ENCODE data around the gene SKP1. TPM values are rescaled to one million over a fixed set of nuclear protein-coding genes. Genes with fewer than 3 reads are reported as not detected.

SKP1 gene
- total RNA-seq, 1 donor from 2014 or later: 219 TPM

GRCh38 chr5:134113902-134114875 lies 62.6 kb downstream of the SKP1 start, which contains the start of gene TCF7:
TCF7 (plus strand) TSS chr5:134114681; CDS start chr5:134114907, 226 bp downstream.
- DNase-seq (ENCODE audit: extremely low read depth, low read depth, low spot score): no peak

GRCh38 chr5:134113363-134113889 lies 63.3 kb downstream of the SKP1 start:
- DNase-seq (ENCODE audit: extremely low read depth, low read depth, low spot score): no peak

- DNase-seq (ENCODE audit: extremely low read depth, low read depth, low spot score): no peak
These were observed 63.9 kb downstream of the SKP1 start for GRCh38 chr5:134112726-134113362.

- no peak for DNase-seq (ENCODE audit: extremely low read depth, low read depth, low spot score)
These were observed 64.8 kb downstream of the SKP1 start for GRCh38 chr5:134111741-134112647.

- DNase-seq (ENCODE audit: extremely low read depth, low read depth, low spot score): no peak
These were observed 66.4 kb downstream of the SKP1 start for GRCh38 chr5:134110382-134110781.

GRCh38 chr5:134107779-134108178 lies 69.0 kb downstream of the SKP1 start:
- no peak for DNase-seq (ENCODE audit: extremely low read depth, low read depth, low spot score)

- no peak for DNase-seq (ENCODE audit: extremely low read depth, low read depth, low spot score)
These were observed 69.6 kb downstream of the SKP1 start for GRCh38 chr5:134106991-134107701.

GRCh38 chr5:134103998-134104654 lies 72.6 kb downstream of the SKP1 start:
- no peak for DNase-seq (ENCODE audit: extremely low read depth, low read depth, low spot score)

- DNase-seq (ENCODE audit: extremely low read depth, low read depth, low spot score): no peak
These were observed 73.4 kb downstream of the SKP1 start for GRCh38 chr5:134103397-134103796.

GRCh38 chr5:134101686-134102439 lies 74.9 kb downstream of the SKP1 start:
- DNase-seq (ENCODE audit: extremely low read depth, low read depth, low spot score): no peak

- DNase-seq (ENCODE audit: extremely low read depth, low read depth, low spot score): no peak
These were observed 76.3 kb downstream of the SKP1 start for GRCh38 chr5:134100283-134101091.

GRCh38 chr5:134099939-134100282 lies 76.8 kb downstream of the SKP1 start:
- no peak for DNase-seq (ENCODE audit: extremely low read depth, low read depth, low spot score)

GRCh38 chr5:134099288-134099872 lies 77.4 kb downstream of the SKP1 start:
- DNase-seq (ENCODE audit: extremely low read depth, low read depth, low spot score): no peak

Other genes starting within 250 kb of the SKP1 start
- 50.1 and 54.4 TPM in 2 replicates for gene C5orf15, start 208.3 kb downstream of the SKP1 start, total RNA-seq
- gene VDAC1, start 172.0 kb downstream of the SKP1 start, total RNA-seq: 227 and 243 TPM in 2 replicates
- 1.3 and 1.6 TPM in 2 replicates for gene TCF7, start 62.3 kb downstream of the SKP1 start, total RNA-seq
- gene PPP2CA, start 49.1 kb upstream of the SKP1 start, total RNA-seq: 133 and 164 TPM in 2 replicates
- gene CDKL3, start 190.2 kb upstream of the SKP1 start, total RNA-seq: 0.41 and 0.48 TPM in 2 replicates
- 42.7 and 59.0 TPM in 2 replicates for gene UBE2B, start 194.6 kb upstream of the SKP1 start, total RNA-seq
- gene CDKN2AIPNL, start 234.9 kb upstream of the SKP1 start, total RNA-seq: 24.5 and 25.7 TPM in 2 replicates

Data from glomerular endothelial cell (primary cell).